ENCODE results near the gene TMEM179. TPM values are rescaled to one million over a fixed set of nuclear protein-coding genes. Genes with fewer than 3 reads are reported as not detected.

Gene TMEM179
- total and polyA plus RNA-seq, 2 experiments from 2014 or later, result not detected

DNA sequence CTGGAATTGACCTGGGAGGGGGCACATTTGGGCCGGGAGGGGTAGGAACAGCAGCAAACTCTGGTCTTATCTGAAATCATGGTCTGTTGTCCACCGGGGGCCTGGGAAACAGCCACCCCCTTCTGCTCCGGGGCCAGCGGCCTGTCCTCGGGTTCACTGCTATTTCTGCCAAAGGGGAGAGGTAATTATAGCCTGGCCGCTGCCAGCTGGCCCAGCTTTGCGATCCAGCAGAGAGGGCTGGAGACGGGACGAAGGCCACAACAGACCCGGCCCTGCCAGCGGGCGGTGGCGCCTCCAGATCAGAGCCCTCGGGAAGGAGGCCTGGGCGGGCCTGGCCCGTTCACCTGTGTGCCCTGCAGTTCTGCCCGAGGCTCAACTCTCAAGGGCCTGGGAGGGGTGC, 25.1 kb downstream of the TMEM179 start, which contains the start of gene C14orf180:
Gene C14orf180, plus strand, starts transcription at position 258 of the 400 bp plus-strand sequence. CDS start 6,667 bp downstream, outside the sequence.
- no peak for DNase-seq
- Histone ChIP-seq H3K9ac (no peak within 1 kb of the TSS), H3K36me3 (ENCODE audit: low read depth) (no peaks in the 10 kb centered on the region), H2AFZ (no peak within 1 kb of the TSS), H3K4me1 (ENCODE audit: insufficient read depth) (no peaks in the 10 kb centered on the region), H3F3A (ENCODE audit: insufficient read depth) (no peaks in the 10 kb centered on the region), H3K4me2 (ENCODE audit: unreplicated experiment) (no peak within 1 kb of the TSS), H3K9me2 (ENCODE audit: insufficient read depth) (no peaks in the 10 kb centered on the region), H3K27ac (no peak within 1 kb of the TSS), H3K9me3 (ENCODE audit: low read depth) (no peaks in the 10 kb centered on the region), H4K20me1 (ENCODE audit: insufficient read depth) (no peaks in the 10 kb centered on the region), H3K27me3 (replicated peaks; ENCODE audit: insufficient read depth) (no peaks in the 10 kb centered on the region; the same call in 1 of the 2 replicates), H3K79me2 (ENCODE audit: insufficient read depth) (no peaks in the 10 kb centered on the region), H3K4me3 (no peak within 1 kb of the TSS)
- TF ChIP-seq EZH2phosphoT487 (IDR thresholded peaks at IDR 0.05; ENCODE audit: insufficient read depth, low read depth) (no peak), EZH2 (IDR thresholded peaks at IDR 0.05; ENCODE audit: insufficient read depth, poor library complexity, severe bottlenecking) (no peak)
- in situ Hi-C loops (cut with MboI), result no loop called here
- WGBS, 2 experiments (ENCODE audit: low coverage in 1 of 2, low lambda C conversion rate in 2 of 2, missing lambda C conversion rate in 2 of 2), result 48 to 51% methylated on average over 16 to 17 of the region's 17 CpGs

- Histone ChIP-seq H4K20me1 (ENCODE audit: insufficient read depth) (no peaks in the 10 kb centered on the region), H3K9me2 (ENCODE audit: insufficient read depth) (no peaks in the 10 kb centered on the region), H3K36me3 (ENCODE audit: low read depth) (no peaks in the 10 kb centered on the region), H3K4me2 (ENCODE audit: unreplicated experiment) (no peak overlapping the region), H3K9ac (no peak overlapping the region), H3K27me3 (replicated peaks; ENCODE audit: insufficient read depth) (no peaks in the 10 kb centered on the region; the same call in 1 of the 2 replicates), H3K9me3 (ENCODE audit: low read depth) (no peaks in the 10 kb centered on the region), H3F3A (ENCODE audit: insufficient read depth) (no peaks in the 10 kb centered on the region), H3K27ac (no peak overlapping the region), H2AFZ (no peak overlapping the region), H3K4me1 (ENCODE audit: insufficient read depth) (no peaks in the 10 kb centered on the region), H3K79me2 (ENCODE audit: insufficient read depth) (no peaks in the 10 kb centered on the region), H3K4me3 (no peak overlapping the region)
- in situ Hi-C loops (cut with MboI), result no loop called here
- no peak for TF ChIP-seq EZH2 (IDR thresholded peaks at IDR 0.05; ENCODE audit: insufficient read depth, poor library complexity, severe bottlenecking)
- TF ChIP-seq EZH2phosphoT487 (IDR thresholded peaks at IDR 0.05; ENCODE audit: insufficient read depth, low read depth), result no peak
- DNase-seq, result no peak
- 5 to 10% methylated on average over 10 to 11 of the region's 11 CpGs for WGBS, 2 experiments (ENCODE audit: low coverage in 1 of 2, low lambda C conversion rate in 2 of 2, missing lambda C conversion rate in 2 of 2)
These were observed 26.3 kb downstream of the TMEM179 start for GRCh38 chr14:104578321-104578720.

- no peaks in the 10 kb centered on the region for H3K9me2 ChIP-seq (ENCODE audit: insufficient read depth)
- no peaks in the 10 kb centered on the region for H3K9me3 ChIP-seq (ENCODE audit: low read depth)
- no peak overlapping the region for H3K4me2 ChIP-seq (ENCODE audit: unreplicated experiment)
- in situ Hi-C loops (cut with MboI), result no loop called here
- H2AFZ ChIP-seq, result no peak overlapping the region
- no peaks in the 10 kb centered on the region for H3K36me3 ChIP-seq (ENCODE audit: low read depth)
- no peak for TF ChIP-seq EZH2phosphoT487 (IDR thresholded peaks at IDR 0.05; ENCODE audit: insufficient read depth, low read depth)
- no peak for TF ChIP-seq EZH2 (IDR thresholded peaks at IDR 0.05; ENCODE audit: insufficient read depth, poor library complexity, severe bottlenecking)
- no peak for DNase-seq
- H3K4me3 ChIP-seq, result no peak overlapping the region
- H3K79me2 ChIP-seq (ENCODE audit: insufficient read depth), result no peaks in the 10 kb centered on the region
- no peak overlapping the region for H3K9ac ChIP-seq
- H3F3A ChIP-seq (ENCODE audit: insufficient read depth), result no peaks in the 10 kb centered on the region
- H3K27me3 ChIP-seq (replicated peaks; ENCODE audit: insufficient read depth), result no peaks in the 10 kb centered on the region; the same call in 1 of the 2 replicates
- H4K20me1 ChIP-seq (ENCODE audit: insufficient read depth), result no peaks in the 10 kb centered on the region
- no peak overlapping the region for H3K27ac ChIP-seq
- 41 to 43% methylated on average over 18 of the region's 19 CpGs for WGBS, 2 experiments (ENCODE audit: low coverage in 1 of 2, low lambda C conversion rate in 2 of 2, missing lambda C conversion rate in 2 of 2)
- no peaks in the 10 kb centered on the region for H3K4me1 ChIP-seq (ENCODE audit: insufficient read depth)
These were observed 26.7 kb downstream of the TMEM179 start for GRCh38 chr14:104577847-104578301.

GRCh38 chr14:104577426-104577825, 27.1 kb downstream of the TMEM179 start:
- no peaks in the 10 kb centered on the region for H3K9me2 ChIP-seq (ENCODE audit: insufficient read depth)
- no peaks in the 10 kb centered on the region for H4K20me1 ChIP-seq (ENCODE audit: insufficient read depth)
- no peaks in the 10 kb centered on the region for H3F3A ChIP-seq (ENCODE audit: insufficient read depth)
- no peaks in the 10 kb centered on the region for H3K79me2 ChIP-seq (ENCODE audit: insufficient read depth)
- no peaks in the 10 kb centered on the region for H3K4me1 ChIP-seq (ENCODE audit: insufficient read depth)
- no peak overlapping the region for H3K4me3 ChIP-seq
- H3K4me2 ChIP-seq (ENCODE audit: unreplicated experiment), result no peak overlapping the region
- no peak overlapping the region for H2AFZ ChIP-seq
- no peaks in the 10 kb centered on the region; the same call in 1 of the 2 replicates for H3K27me3 ChIP-seq (replicated peaks; ENCODE audit: insufficient read depth)
- no peak for DNase-seq
- H3K36me3 ChIP-seq (ENCODE audit: low read depth), result no peaks in the 10 kb centered on the region
- TF ChIP-seq EZH2phosphoT487 (IDR thresholded peaks at IDR 0.05; ENCODE audit: insufficient read depth, low read depth) (no peak), EZH2 (IDR thresholded peaks at IDR 0.05; ENCODE audit: insufficient read depth, poor library complexity, severe bottlenecking) (no peak)
- no peak overlapping the region for H3K9ac ChIP-seq
- WGBS, 2 experiments (ENCODE audit: low coverage in 1 of 2, low lambda C conversion rate in 2 of 2, missing lambda C conversion rate in 2 of 2), result 58 to 62% methylated on average over 10 to 12 of the region's 12 CpGs
- no peak overlapping the region for H3K27ac ChIP-seq
- in situ Hi-C loops (cut with MboI), result no loop called here
- H3K9me3 ChIP-seq (ENCODE audit: low read depth), result no peaks in the 10 kb centered on the region

Data from GM23248 (cell line).